ENCODE data around the gene FCGR3B.
"Not testable (repeated sequence)": the region's sequence is repeated elsewhere in the genome, so short reads cannot be mapped to it uniquely, and the experiment has no call there.

The FCGR3B gene

DNA sequence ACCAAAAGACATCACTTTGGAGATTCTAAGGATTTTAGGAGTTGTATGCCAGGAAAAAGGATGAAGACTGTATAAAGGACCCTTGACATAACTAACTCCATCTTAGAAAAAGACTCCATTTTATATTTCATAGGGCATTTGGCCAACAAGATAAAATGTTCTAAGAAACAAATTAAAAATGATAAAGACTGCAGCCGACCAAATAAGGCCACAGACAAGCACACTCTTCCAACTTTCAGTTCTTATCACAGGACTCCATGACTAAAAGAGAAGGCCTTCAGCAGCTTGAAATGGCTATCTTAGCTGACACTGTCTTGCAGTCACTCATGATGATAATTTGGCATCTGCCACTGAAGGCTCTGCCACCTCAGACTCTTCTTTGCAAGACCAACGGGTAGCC lies 8.2 kb upstream of the FCGR3B start:
- DNase-seq (ENCODE audit: low read depth, low spot score): not testable (repeated sequence)

DNA sequence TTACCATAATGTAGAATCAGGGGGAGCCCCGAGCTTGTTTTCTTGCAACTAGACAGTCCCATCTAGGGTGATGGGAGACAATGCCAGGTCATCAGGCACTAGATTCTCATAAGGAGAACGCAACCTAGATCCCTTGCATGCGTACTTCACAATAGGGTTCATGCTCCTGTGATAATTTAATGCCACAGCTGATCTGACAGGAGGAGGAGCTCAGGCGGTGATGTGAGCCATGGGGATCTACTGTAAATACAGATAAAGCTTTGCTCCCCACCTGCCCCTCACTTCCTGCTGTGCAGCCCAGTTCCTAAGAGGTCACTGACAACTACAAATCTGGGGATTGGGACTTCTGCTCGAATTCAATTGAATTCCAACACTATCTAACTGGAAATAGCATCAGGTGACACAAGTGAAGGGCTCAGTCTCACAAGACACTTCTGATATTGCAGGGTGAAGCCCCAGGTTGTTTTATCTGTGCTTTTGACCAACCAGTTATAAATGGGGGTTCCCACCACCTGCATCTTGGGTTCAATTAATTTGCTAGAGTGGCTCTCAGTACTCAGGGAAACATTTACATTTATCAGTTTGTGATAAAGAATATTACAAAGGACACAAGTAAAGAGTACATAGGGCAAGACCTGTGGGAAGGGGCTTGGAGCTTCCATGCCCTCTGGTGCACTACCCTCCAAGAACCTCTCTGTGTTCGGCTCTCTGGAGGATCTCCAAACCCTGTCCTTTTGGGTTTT lies 7.4 kb upstream of the FCGR3B start:
- not testable (repeated sequence) for DNase-seq (ENCODE audit: low read depth, low spot score)

DNA sequence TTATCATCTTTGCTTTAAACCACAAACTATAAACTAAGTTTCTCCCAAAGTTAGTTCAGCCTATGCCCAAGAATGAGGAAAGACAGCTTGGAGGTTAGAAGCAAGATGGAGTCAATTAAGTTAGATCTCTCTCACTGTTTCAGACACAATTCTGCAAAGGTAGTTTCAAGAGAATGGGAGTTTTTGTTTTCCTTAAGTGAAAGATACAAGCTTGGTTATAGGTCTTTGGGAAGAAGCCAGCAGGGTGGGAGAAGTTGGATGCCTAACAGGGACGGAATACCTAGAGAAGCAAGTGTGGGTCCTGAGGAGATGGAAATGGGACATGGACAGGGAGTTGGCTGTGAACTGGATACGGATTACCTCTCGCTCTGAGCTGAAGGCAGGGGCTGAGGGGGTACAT lies 6.0 kb upstream of the FCGR3B start:
- DNase-seq (ENCODE audit: low read depth, low spot score): not testable (repeated sequence)

DNA sequence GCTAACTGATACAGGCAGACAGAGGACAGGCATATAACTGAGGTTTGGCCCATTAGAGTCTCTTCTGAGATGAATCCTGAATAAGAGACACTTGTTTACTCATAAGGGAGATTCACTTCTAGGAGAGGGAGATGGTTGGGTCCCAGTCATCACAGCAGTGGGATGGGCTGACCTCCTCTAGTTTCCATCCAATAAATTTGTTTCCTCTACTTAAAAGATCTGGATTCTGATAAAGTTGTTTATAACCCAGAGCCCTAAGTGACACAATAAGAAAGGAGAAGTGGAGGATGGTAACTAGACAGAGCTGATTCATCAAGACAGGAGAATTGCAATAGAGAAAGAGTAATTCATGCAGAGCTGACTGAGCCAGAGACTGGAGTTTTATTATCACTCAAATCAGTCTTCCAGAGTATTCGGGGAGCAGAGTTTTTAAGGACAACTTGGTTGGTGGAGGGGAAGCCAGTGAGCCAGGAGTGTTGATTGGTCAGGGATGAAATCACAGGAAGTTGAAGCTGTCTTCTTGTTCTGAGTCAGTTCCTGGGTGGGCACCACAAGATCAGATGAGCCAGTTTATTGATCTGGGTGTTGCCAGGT lies 5.3 kb upstream of the FCGR3B start:
- DNase-seq (ENCODE audit: low read depth, low spot score): not testable (repeated sequence)

DNA sequence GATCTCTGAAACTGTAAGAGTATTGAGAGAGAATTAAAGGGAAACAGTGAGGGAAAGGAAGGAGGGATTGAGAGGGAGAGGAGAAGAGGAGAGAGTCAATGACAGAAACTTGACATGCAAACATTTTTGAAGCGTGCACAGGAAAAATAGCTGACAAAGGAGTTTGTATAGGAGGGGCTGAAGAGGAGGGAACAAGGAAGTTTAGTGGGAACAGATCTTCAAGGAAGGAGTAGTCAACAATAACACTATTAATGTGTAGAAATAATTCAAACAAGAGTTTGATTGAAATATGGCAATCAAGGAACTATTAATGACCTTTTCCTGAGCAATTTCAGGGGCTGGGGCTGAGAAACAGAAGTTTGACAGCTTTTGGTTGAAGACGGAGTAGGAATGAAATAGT lies 4.0 kb upstream of the FCGR3B start:
- not testable (repeated sequence) for DNase-seq (ENCODE audit: low read depth, low spot score)

DNA sequence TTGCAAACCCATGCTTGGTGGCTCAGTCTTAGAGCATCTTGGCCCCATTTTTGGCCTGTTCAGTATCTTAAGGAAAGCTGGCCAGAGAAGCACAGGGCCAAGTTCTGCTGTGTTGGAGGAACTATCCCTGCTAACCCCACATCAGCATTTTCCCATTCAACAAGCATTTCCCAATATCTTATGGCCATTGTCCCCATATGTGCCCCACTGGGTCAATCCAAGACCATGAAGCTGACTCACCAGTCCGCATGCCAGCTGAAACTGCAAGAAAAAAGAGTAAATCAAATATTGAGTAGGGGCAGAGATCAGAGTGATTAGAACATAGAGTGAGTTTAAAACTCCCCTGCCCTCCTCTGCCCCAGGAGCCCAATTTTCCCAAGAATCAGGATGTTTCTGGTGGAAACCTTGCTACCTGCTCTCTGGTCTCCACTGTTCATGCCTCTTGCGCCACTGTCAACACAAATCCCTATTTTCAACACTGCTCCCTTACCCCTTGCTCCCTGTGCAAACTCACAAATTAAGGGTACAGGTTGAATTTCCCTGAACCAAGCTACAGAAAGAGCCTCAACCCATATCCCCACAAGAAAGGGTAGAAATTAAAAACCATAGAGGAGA lies 741 bp downstream of the FCGR3B start:
- not testable (repeated sequence) for DNase-seq (ENCODE audit: low read depth, low spot score)

DNA sequence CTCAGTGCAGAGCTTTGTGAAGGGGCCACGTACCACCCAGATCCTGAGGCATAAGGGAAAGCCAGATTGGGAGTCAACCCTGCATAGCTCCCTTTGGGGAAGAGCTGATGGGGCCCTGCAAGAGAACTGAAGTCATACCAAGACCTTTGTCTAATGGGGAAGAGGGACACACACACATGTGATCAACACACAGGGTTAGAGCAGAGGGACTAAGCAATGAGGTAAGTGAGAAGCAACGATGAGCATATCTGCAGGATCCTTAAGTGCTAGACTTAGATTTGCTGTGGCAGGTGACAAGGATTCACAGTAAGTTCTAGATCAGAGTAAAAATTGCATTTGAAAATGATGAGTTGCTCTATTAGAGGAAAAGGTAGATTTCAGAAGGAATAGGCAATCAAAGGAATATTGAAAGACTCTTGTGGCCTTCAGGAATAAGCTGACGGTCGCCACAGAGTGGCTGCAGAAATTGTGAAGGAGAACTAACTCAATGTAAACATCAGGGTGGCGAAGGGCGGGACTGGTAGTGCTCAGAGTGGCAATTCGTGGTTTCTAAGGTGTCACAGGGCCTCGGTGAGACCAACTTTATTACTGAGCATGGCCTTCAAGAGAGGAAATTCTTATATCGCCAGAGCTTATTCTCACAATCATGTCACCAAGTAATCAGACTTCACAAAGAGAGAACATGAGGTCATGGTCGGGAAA lies 4.4 kb downstream of the FCGR3B start:
- DNase-seq (ENCODE audit: low read depth, low spot score): not testable (repeated sequence)

DNA sequence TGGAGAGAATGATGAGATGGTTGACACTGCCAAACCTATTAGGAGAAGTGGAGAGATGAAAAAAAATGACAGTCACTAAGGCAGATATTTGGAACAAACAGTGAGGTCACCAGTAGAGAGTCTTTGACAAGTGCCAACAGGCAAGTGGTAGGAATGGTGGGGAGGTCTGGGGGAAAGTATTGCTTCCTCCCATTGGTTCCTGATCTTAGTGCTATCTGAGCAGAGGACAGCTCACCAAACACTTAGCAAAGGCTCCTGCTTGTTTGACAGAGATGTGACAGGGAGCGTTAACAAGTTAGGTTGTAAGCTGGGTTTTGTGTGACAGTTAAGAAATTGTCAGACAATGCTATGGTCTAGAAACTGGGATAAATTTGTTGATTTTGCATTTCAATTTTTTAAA lies 6.4 kb downstream of the FCGR3B start:
- not testable (repeated sequence) for DNase-seq (ENCODE audit: low read depth, low spot score)

- not testable (repeated sequence) for DNase-seq (ENCODE audit: low read depth, low spot score)
Measured at GRCh38 chr1:161623401-161624051, 7.5 kb downstream of the FCGR3B start.

GRCh38 chr1:161622054-161622453 lies 8.9 kb downstream of the FCGR3B start:
- not testable (repeated sequence) for DNase-seq (ENCODE audit: low read depth, low spot score)

GRCh38 chr1:161621181-161622000 lies 9.6 kb downstream of the FCGR3B start:
- peak; percentile 91 for DNase-seq (ENCODE audit: low read depth, low spot score)

GRCh38 chr1:161620399-161620798 lies 10.6 kb downstream of the FCGR3B start:
- not testable (repeated sequence) for DNase-seq (ENCODE audit: low read depth, low spot score)

- DNase-seq (ENCODE audit: low read depth, low spot score): not testable (repeated sequence)
Measured at GRCh38 chr1:161618517-161618916, 12.5 kb downstream of the FCGR3B start.

DNA sequence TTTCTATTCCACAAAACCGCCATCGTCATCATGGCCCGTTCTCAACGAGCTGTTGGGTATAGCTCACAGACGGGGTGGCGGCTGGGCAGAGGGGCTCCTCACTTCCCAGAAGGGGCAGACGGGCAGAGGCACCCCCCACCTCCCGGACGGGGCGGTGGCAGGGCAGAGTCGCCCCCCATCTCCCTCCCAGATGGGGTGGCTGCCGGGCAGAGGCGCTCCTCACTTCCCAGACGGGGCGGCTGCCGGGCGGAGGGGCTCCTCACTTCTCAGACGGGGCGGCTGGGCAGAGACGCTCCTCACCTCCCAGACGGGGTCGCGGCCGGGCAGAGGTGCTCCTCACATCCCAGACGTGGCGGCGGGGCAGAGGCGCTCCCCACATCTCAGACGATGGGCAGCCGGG lies 14.6 kb downstream of the FCGR3B start:
- DNase-seq (ENCODE audit: low read depth, low spot score): not testable (repeated sequence)

- peak; percentile 23 for DNase-seq (ENCODE audit: low read depth, low spot score)
Measured at GRCh38 chr1:161613142-161613514, 17.8 kb downstream of the FCGR3B start.

DNA sequence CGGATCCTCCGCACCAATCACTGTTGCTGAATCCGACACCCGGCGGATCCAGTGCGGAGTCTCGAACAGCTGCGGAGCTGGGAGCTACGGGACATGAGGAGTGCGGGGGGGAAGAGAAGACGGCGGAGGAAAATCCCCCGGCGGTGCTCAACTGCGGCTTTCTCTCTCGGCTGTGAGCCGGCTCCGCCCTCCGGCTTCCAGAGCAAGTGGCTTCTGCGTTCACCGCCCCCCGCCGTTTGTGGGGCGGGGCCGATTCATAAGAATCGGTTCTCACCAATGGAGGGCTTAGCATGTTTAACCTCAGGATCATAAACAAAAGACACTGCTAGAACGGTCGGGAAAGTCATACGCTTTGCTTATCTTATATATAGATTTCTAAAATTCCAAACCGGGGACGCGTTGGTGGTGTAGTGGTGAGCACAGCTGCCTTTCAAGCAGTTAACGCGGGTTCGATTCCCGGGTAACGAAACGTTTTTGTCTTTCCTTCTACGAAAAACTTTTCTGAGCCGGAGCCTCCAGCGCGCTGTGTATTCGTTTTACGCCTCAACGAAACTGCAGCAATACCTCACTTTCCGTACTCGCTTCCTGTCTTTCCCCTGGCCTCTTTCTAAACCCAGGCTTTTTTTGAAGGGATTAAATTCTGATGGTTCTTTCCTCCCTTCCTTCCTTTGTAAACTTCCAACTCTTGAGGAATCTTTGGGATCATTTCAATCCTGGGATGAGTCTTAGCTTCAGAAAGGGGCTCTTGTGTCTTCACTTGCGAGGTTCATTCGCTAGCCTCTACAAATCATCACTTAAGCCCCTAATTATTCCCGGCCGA lies 18.4 kb downstream of the FCGR3B start:
- DNase-seq (ENCODE audit: low read depth, low spot score): peak; percentile 100

DNA sequence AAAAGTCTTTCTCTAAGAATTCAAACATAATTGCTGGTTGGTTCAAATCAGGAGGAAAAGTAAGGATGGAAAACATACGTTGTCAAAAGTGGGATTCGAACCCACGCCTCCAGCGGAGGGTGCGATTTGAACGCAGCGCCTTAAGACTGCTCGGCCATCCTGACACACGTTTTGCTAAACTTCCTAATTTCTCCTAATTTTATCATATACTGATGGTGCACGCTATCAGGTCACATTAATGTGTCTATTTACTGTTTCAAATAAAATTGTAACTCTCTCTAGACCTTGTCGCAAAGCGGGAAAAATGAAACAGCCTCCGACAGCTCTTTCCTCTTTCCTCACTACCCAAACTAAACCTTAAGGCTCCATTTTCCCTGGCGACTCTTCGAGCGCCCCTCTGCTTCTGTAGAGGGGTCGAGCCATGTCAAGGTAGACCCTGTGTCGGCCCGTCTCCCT lies 19.1 kb downstream of the FCGR3B start:
- DNase-seq (ENCODE audit: low read depth, low spot score): peak; percentile 82

DNA sequence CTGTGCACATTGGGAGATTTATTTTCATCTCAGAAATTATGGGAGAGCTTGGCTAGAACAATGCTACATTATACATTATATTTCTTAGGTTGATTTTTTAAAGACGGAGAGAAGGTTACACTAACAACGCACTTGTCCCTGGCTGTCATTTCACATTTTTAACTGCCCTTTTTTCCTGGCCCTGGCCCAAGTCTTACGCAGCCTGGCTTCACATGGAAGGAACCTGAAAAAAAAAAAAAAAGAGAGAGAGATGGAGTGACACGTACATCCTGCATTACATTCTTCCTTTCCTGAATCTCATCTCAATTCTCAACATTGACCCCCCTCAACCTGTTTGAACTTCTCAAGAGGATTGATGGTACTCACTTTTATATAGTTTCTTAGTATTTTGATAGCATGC lies 20.8 kb downstream of the FCGR3B start:
- DNase-seq (ENCODE audit: low read depth, low spot score): not testable (repeated sequence)

- DNase-seq (ENCODE audit: low read depth, low spot score): not testable (repeated sequence)
Measured at GRCh38 chr1:161606541-161607336, 24.2 kb downstream of the FCGR3B start.
